ENCODE data around the gene POMT2. TPM values are rescaled to one million over a fixed set of nuclear protein-coding genes. Genes with fewer than 3 reads are reported as not detected.

Gene POMT2
- total RNA-seq, result 8.7 and 10.5 TPM in 2 replicates

GRCh38 chr14:77320238-77320935, at the start of gene POMT2:
TSS of gene POMT2 (minus strand) at chr14:77320883. CDS start at chr14:77320681, 202 bp downstream.

GRCh38 chr14:77271113-77271710, 49.5 kb downstream of the POMT2 start, which contains the start of gene NGB:
TSS of gene NGB (minus strand) at chr14:77271206. CDS start at chr14:77270937, 269 bp downstream.

Other genes starting within 250 kb of the POMT2 start
- 9.4 and 12.6 TPM in 2 replicates for gene CIPC, start 222.6 kb downstream of the POMT2 start, total RNA-seq
- gene ZDHHC22, start 179.1 kb downstream of the POMT2 start, total RNA-seq, result not detected in 2 replicates
- 1.5 TPM in 1 of 2 replicates, not detected in the other for gene TMEM63C, start 139.1 kb downstream of the POMT2 start, total RNA-seq
- not detected in 2 replicates for gene NGB, start 49.7 kb downstream of the POMT2 start, total RNA-seq
- gene GSTZ1, start 153 bp upstream of the POMT2 start, total RNA-seq, result 40.7 and 53.4 TPM in 2 replicates
- 5.8 and 8.9 TPM in 2 replicates for gene TMED8, start 56.2 kb upstream of the POMT2 start, total RNA-seq
- gene SAMD15, start 56.5 kb upstream of the POMT2 start, total RNA-seq, result 1.1 TPM in 2 replicates
- gene NOXRED1, start 102.6 kb upstream of the POMT2 start, total RNA-seq, result not detected in 2 replicates
- gene VIPAS39, start 136.7 kb upstream of the POMT2 start, total RNA-seq, result 17.3 and 32.7 TPM in 2 replicates
- 93.0 and 104 TPM in 2 replicates for gene AHSA1, start 137.2 kb upstream of the POMT2 start, total RNA-seq
- gene ISM2, start 177.9 kb upstream of the POMT2 start, total RNA-seq, result 0.97 and 1.1 TPM in 2 replicates